ENCODE measurements around the gene TNFSF11.

TNFSF11 gene

DNA sequence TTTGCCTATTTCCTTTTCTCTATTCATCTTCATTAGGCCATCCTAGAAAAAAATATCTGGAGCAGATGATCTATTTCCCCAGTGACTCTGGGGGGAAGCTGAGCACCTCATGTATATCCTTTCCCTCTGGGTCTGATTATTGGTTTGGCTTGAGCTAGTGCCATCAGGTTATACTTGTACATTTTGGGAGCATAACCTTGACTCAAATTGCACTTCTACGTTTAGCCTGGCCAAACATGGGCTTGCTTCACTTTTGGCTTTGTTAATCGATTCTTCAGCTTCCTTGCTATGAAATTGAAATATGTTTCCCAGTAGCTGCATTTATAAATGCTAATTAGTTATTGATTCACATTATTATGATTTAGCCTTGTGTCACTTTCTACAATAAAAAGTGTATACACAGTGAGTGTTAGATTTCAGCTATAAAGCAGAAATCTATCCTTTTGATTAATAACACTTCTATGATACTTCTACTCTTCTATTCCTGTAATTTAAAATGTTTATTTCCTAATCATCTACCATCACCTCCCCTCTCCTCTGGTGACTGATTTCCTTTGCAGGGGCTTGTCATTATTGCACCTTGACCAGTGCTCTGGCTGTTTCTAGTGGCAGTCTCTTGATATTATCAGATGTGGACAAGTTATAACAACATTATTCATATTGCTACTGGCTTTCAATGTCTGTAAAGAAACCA, 37.3 kb downstream of the TNFSF11 start:
- DNase-seq (ENCODE audit: low read depth), result no peak

- no peak for DNase-seq (ENCODE audit: low read depth)
Observed at GRCh38 chr13:42612021-42612765, 38.2 kb downstream of the TNFSF11 start.

DNA sequence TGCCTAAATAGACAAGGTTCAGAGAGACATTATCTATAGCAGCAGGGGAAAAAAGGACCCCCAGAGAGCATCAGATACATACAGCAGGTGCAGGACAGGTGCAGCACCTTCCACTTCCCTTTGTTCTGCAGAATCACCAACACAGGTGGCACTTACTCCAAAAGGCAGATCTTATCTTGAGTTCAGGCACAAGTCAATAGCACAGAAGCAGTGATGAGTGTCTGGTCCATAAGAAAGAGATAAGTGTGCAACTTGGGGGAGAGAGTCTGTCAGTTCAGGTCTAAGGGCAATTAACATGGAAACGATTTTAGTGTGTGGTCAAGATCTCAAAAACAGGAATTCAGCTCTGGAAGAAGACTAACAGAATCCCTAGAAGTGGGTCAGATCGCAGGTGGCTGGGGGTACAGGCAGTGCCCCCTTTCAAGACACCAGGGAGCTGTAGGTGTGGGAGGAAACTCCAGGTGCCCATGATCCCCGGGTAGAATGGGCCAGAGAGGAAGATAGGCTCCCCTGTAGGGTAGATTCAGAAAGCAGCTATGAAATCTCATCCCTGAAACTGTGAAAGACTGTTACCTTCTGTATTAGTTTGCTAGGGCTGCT, 40.6 kb downstream of the TNFSF11 start:
- DNase-seq (ENCODE audit: low read depth), result no peak

GRCh38 chr13:42615691-42616090, 41.7 kb downstream of the TNFSF11 start:
- DNase-seq (ENCODE audit: low read depth), result no peak

- no peak for DNase-seq (ENCODE audit: low read depth)
Observed at GRCh38 chr13:42617221-42617620, 43.3 kb downstream of the TNFSF11 start.

GRCh38 chr13:42623916-42624315, 50.0 kb downstream of the TNFSF11 start:
- DNase-seq (ENCODE audit: low read depth), result no peak

DNA sequence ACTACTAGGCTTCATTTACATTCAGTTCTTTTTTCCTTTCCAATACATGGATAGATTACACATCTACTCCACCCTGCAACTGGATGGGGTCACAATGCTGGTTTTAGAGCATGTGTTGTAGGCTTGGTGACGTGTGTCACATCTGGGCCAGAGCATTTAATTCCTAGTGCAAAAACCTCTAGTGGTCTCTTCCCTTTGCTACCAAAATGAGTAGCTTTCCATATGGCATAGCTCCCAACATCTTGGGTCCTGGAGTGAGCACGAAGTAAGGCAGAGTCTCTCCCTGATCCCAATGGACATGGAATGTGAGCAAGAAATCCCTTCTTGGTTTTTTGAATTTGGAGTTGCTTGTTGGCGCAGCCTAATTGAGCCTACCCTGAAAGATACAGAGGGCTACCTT, 51.7 kb downstream of the TNFSF11 start:
- DNase-seq (ENCODE audit: low read depth), result no peak

DNA sequence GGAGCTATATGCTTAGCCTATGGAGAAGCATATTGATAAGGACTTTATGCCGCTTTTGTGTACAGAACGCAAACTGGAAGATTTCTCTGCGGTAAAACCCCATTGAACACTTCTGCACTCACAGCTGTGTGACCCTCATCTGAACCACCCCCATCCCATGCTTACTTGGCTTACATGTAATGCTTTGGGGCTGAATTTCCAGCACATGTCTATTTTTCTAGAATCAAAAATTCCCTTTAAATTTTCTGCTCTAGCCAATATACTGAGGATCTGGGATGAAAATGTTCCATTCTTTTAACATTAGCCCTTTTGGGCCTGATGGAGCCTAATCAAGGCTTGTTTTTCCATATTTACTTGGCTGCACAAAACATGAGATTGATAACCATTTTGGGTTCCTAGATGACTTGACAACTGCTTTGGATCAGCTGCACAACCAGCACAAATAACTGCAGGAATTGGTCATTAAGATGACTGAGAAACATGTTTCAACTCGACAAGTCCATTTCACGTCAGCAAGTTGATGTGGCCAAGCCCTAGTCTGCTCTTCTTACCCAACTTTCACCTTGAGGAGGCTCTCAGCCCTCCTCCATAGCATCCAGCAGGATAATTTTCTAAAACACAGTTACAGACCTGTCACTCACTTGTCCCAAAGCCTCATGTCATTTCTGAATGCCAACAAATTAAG, 52.4 kb downstream of the TNFSF11 start:
- DNase-seq (ENCODE audit: low read depth), result no peak

GRCh38 chr13:42628666-42629065, 54.7 kb downstream of the TNFSF11 start:
- DNase-seq (ENCODE audit: low read depth), result no peak

DNA sequence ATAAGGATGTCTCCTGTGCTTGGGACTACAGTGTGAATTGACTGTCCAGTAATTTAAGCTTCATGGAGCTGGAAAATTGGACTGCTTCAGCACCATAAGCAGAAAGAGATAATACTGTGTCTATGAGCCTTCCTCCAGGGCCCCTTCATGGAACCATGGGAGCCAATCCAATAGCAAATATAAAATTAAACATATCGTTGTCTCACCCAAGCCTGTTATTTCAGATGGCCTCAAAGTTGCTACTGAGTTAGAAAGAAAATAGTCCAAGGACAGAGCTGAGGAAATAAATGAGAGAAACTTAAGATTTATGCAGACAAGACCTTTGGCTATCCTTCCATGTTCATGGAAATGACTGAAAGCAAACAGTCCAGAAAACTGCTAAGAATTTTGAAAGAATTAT, 57.2 kb downstream of the TNFSF11 start:
- no peak for DNase-seq (ENCODE audit: low read depth)

GRCh38 chr13:42633495-42633894, 59.5 kb downstream of the TNFSF11 start:
- no peak for DNase-seq (ENCODE audit: low read depth)

GRCh38 chr13:42638101-42638500, 64.1 kb downstream of the TNFSF11 start:
- no peak for DNase-seq (ENCODE audit: low read depth)

- DNase-seq (ENCODE audit: low read depth), result no peak
Observed at GRCh38 chr13:42638886-42639285, 64.9 kb downstream of the TNFSF11 start.

DNA sequence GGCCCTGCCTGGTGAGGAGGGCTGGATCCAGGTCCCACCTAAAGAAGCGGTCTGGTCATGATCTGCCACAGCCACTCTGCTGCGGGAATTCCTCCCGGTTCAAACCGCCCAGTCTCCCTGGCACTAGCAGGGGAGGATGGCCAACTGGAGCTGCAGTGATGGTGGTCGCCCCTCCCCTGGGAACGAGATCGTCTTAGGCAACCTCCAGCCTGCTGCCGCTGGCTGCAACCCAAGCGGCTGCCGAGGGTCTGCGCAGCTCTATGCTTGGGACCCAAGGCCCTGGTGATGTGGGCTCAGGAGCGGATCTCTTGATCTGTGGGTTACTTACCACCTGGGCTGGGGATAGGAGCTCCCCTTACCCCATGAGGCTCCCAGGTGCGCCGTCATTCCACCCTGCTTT, 69.1 kb downstream of the TNFSF11 start:
- no peak for DNase-seq (ENCODE audit: low read depth)

GRCh38 chr13:42644841-42645240, 70.9 kb downstream of the TNFSF11 start:
- no peak for DNase-seq (ENCODE audit: low read depth)

- no peak for DNase-seq (ENCODE audit: low read depth)
Observed at GRCh38 chr13:42645717-42646116, 71.8 kb downstream of the TNFSF11 start.

DNA sequence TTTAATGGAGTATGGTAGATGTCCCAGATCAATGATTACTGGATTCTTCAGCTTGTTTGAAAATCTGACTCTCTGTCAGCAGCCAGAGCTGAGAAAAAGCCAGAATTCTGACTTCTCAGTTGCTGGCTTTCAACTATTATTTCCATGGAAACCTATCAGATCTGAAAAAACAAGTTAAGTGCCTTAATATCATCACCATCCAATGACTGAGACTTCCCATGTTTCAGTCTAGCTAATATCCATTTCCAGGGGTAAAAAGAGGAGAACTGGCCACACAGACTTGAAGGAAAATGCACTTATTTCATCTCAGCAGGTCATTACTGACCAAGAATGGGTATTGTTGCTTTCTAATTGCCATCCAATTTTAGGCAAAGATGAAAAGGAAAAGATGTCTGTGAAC, 75.2 kb downstream of the TNFSF11 start:
- no peak for DNase-seq (ENCODE audit: low read depth)

- DNase-seq (ENCODE audit: low read depth), result no peak
Observed at GRCh38 chr13:42649831-42650230, 75.9 kb downstream of the TNFSF11 start.

DNA sequence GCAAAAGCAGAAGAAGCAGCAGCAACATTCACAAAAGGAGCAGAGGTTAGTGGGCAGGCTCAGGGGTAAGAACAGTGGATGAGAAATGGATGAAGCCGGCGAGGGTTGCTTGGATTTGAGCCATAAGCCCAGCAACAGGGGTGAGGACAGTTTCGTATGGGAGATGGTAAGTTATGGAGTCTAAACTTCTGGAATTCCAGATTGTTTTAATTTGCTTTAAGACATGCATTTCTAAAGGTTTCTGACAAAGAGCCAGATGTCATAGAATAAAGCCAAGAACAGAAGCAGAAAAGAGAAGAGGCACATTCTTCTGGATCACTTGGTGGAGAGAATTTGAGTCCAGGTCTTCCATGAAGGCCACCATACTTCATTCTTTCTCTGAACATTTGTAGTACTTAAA, 76.6 kb downstream of the TNFSF11 start:
- no peak for DNase-seq (ENCODE audit: low read depth)

DNA sequence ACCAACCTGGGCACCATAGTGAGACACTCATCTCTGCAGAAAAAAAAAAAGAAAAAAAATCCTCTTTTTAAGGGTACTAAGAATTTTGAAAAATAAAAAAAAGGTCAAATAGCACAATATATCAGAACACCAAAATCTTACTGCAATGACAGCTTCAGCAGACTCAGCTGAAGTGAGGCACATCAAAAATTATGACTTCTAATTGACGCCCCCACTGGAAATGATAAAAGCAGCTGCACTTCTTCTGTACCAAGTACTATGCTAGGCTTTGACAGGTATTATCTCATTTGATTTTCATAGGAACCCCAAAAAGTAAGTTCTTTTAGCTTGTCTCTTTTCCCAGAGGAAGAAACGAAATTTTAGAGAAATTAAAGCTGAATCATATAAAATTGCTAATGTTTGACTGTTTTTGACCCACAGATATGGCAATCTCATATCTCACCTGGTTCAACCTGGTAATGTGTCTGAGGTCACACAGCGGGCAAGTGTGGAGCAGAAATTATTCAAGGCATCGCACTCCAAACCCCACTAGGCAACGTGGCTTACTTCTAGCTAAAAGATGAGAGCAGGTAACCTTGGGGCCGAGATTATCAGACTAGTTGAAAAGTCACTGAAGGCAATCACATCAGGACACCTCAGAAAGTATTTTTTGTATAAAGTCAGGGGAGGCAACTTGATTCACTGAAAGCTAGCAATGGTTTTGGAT, 78.1 kb downstream of the TNFSF11 start:
- no peak for DNase-seq (ENCODE audit: low read depth)

- DNase-seq (ENCODE audit: low read depth), result no peak
Observed at GRCh38 chr13:42652642-42653415, 78.9 kb downstream of the TNFSF11 start.
